Ecto neural progenitor cell (in vitro differentiated cells): ENCODE data around the gene BUD13.
A peak's percentile ranks its signal among the peaks of the same experiment; 100 is the strongest.

ENCODE experiments used
- DNase-seq: peaks from one replicate; pipeline ENCODE4 v3.0.0-alpha.2; 2018; ENCODE audit warnings: low spot score

Gene BUD13

DNA sequence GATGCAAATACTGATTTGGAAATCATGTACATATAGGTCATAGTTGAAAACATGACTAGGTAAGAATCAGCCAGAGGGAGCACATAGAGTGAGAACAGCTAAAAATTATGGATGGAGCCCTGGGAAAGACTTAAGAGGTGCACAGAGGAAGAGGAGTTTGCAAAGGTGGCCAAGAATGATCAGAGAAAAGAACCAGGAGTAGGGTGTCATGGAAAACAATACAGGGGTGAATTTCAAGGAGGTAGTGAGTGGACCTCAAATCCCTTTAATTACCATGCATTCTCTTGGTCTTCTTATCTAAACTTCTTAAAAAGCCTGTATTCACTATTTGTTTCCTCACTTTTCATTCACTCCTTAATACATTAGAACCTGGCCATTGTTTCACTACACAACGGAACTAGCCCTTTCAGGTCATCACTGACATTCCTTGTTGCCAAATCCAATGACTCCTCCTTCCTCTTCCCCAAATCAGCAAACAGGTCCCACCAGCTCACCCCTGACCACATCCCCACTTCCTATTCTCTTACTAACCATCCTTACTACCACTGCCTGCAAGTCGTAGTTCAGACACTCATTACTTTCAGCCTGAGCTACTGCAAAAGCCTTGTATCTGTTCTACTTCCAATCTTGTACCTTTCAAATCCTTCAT, 22.6 kb downstream of the BUD13 start:
- no peak for DNase-seq

DNA sequence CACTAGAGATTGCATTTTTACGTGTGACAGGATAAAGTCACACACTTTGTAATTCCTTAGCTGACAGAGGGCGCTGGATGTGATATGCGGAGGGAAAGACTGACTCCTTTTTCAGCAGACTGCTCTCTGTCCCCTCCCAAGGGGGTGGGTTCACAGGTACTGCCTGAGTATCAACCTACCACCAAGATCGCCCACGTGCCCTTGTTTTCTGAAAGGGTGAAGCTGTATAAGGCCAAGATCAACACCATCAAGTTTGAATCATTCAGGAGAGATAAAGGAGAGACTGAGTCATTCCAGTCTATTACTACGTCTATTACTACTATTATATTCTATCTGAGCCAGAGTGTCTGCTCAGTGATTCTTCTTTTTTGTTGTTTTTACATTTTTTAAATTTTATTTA, 30.7 kb downstream of the BUD13 start:
- no peak for DNase-seq

GRCh38 chr11:116740741-116741140, 32.0 kb downstream of the BUD13 start:
- DNase-seq: no peak

- no peak for DNase-seq
These were observed 33.8 kb downstream of the BUD13 start for GRCh38 chr11:116738975-116739374.

DNA sequence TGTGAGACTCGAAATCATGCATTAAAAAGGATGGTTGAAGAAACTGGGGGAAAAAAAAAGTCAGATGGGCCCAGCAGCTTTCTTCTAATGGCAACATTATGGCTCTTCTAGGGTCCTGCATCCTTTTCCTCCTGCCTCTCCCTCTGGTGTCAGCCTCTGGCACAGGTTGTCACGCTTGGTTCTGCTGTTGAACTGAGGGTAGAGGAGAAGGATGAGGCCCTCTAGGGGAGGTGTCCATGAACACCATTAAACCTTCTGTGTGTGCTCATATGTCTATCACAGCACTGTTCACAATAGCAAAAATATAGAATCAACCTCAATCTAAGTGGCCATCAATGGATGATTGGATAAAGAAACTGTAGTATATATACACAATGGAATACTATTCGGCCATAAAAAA, 36.0 kb downstream of the BUD13 start:
- DNase-seq: no peak

DNA sequence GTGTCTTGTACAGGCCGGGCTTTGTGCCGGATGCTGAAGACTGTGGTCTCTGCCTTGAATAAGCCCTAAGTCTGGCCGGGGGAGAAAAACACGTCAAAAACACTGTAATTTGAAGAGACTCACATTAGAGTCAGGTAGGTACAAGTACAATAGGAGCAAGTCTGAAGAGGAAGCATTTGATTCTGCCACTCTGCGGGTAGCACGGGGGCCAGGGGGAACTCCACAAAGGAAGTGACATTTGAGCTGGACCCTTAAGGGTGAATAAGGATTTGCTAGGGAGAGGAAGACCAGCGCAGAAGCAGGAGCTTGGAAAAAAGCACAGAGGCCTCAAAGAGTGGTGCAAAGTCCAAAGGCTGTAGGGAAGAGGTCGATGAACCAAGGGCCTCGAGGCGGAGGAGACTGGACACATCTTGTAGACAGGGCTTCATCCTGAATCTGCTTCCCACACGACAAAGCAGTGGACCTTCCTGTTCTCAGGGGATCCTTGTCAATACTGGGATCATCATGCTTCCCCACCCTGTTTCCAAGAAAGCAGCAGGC, 38.7 kb downstream of the BUD13 start:
- DNase-seq: peak; percentile 33

DNA sequence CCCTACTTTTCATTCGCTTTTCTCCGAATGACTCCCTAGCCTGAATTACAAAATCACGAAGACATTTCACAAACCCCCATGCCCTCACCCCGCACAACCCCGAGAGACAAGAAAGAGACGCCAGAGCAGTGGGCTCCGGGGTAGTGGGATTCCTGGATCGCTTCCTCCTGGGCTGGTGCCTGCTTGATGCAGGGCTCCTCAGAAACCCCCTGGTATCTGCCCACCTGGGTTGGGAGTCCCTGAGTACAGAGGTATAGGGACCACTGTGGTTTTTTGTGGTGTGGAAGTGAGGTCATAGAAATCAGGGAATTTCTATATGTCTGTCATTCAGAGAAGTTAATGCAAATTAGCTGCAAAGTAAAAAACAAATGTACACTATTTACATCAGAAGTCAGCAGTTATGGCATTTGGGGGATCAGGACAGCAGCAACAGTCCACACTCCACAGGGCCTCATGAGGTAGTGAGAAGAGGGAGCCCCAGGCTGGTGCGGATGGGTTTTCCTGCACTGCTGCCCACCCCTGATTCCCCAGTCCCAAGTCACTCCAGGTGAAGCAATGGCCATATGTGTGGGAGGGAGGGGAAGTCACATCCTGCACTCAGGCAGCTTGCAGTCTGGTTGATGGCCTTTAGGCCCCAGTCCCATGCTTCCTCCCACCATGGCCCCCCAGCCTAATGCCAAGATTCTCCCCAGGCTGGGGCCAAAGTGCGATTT, 39.6 kb downstream of the BUD13 start:
- DNase-seq: peak; percentile 33

DNA sequence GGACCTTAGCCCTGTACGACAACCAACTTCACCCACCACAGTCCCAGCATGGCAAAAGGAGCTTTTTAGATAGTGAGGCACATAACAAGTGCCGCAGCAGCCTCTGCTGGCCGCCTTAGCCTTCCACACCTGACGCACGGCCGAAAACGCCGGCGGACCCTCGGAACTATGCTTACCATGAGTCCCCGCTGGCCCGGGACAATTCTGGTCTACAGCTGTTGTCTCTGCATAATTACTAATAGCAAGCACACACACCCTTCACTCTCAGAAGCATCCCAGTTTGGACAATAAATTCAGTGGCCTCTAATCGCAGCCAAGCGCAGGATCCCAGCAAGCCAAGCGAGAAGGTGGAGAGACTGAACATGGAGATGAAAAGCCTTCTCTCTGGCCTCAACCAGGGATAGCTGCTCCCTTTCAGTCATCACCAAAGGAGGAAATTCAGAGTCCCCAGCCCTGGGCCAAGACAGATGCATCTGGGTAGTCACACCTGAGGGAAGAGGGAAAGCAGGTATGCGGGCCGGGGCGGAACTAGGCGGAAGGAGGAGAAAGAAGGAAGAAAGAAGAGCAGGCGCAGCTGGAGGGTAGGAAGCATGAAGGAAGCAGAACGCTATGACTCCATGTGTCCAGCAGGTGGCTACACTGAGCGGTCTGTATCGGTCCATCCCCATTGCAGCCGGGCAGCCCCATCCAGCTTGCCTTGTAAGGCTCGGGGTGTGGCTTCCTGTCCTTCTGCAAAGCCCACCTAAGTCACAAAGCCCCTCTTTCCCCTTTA, 40.3 kb downstream of the BUD13 start:
- DNase-seq: peak; percentile 79

GRCh38 chr11:116731821-116732220, 41.0 kb downstream of the BUD13 start:
- DNase-seq: peak; percentile 45

DNA sequence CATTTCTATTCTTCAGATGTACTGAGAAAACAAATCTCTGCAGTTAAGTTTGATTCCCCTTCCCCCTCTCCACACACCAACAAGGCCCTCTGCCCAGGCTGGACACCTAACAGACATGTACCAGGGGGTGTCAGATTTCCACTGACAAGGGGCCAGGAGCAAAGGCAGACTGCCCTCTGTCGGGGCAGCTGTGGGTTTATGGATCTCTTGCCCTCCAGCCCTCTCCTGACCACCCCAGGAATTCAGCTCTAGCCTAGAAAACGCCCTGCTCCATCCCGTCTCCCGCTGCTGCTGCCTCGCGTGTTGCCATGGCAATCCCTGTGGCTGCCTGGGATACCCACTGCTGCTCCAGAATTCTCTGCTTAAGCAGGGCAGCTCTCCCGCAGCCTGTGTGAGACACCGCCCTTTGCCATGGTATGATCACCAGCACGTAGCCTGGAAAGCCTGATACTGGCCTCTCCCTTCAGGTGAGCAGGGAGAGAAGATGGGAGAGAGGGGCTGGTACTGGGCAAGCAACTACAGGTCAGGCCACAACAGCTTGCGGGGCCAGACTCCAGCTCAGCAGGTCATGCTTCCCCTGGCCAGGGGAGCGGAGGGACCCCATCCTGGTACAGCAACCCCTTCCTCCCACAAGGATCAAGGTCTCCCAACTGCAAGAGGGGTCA, 41.6 kb downstream of the BUD13 start:
- peak; percentile 85 for DNase-seq

DNA sequence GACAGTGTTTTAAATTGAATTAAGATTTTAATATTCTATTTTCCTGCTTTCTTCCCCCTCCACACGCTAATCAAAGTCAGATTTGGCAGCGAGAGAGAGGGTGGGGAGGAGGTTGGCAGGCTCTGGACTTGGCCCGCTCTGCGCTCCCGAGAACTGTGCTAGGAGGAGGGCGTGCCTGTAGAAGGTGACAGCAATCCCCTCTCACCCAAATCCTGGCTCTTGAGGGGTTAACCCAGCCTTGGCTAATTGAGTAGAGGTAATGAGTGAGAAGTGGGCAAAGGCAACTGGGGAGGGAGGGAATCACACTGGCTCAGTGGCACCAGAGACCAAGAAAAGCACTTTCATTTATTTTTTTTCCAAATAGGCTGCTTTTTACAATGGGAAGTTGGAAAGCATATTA, 42.2 kb downstream of the BUD13 start:
- peak; percentile 31 for DNase-seq

DNA sequence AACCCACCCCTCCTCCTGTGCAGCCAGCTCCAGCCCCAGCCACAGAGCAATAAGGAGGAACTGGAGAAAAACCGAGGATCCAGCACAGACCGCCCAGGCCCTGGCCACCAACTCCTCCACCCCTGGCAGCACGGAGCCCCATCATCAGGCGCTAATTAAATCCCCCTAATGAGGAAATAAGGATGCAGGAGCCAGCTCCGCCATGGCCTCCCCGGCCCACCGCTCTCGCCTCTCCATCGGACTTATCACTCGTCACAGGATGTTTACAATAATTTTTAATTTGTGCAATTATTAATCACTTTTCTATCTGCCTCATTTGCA, 42.6 kb downstream of the BUD13 start:
- DNase-seq: peak; percentile 40

GRCh38 chr11:116729501-116730240, 43.1 kb downstream of the BUD13 start:
- no peak for DNase-seq

- DNase-seq: no peak
These were observed 44.8 kb downstream of the BUD13 start for GRCh38 chr11:116727990-116728389.

DNA sequence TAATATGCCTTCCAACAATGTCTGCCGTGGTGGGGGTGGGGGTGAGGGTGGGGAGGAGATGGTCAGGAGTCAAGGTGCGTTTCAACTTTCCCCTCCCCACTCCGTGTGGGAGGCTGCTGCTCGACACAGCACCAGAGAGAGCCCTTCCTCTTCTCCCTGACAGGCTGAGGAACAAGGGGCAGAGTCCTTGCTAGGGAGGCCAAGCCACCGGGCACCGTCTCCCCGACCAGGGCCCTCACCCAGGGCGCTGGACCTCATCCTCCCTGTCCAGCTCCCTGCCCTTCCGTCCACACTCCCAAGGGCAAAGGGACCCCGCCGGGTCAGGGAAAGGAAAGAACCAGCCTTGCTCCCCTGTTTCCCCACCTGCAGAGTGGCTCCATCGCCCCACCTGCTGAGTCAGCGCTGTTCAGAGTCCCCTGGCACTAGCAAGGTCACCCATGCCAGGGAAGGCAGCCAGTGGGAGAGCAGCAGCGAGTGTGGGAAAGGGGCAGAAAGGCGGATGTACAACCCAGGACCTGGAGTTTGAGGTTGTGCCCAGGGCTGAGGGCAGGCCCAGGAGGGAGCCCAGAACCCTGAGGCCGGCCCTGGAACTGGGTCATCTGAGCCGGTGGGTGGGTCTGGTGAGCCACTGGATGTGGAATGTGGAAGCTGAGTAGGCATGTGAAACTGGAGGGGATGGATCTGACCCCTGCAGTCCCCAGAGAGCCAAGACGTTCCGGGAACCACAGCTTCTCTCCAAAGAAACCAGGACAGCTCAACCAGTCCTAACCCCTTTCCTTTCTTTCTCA, 47.2 kb downstream of the BUD13 start:
- DNase-seq: no peak

DNA sequence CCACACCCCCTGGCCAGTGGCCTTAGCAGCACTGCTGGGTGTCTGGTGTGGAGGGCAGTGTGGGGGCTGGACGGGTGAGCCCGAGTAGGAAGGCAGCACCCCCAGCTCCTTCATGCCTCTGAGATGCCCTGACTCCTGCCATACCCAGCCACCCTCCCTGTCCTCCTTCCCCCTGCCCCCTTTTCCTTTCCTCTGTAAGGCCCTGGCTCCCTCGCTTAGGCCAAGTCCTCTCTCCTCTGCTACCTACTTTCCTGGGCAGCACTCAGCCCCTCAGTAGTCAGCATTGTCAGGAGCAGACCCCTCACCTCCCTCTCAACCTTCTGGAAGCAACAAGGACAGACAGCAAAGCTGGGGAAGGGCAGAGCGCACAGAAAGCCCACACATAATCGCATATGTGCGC, 48.0 kb downstream of the BUD13 start:
- DNase-seq: no peak

- DNase-seq: no peak
These were observed 49.3 kb downstream of the BUD13 start for GRCh38 chr11:116723511-116723910.

DNA sequence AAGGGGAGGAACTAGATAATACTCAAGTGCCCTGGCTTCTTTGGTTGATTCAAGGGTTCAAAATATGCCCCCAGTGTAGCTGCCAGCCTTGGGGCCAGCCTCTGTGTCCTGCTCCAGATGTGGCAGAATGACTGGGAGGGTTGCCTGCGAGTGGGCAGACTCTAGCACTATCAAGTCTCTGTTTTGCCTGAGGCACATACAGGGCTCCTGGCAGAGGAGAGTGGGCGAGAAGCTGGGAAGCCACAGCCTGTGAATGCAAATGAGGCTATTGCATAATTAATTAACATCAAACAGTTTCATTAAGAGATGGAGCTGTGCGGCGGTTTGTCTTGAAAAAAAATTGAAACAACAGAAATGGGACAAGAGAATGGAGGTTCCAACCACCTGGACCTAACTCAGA, 50.8 kb downstream of the BUD13 start:
- DNase-seq: no peak

DNA sequence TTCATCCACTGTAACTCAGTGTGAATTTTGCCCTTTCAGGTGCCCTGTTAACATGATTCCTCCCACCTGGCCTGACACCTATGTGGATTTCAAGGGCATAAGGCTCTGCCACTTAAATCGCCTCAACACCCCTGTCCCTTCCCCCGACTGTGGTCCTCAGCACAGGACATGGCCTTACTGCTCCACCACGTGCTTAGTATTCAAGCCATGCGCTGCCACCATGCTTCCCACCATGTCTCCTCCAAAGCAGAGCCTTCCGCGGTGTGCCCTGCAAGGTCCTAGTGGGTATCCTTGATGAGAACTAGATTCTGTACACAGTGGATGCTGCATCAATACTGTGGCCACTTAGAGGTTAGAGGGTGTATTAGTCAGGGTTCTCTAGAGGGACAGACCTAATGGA, 51.9 kb downstream of the BUD13 start:
- no peak for DNase-seq

- DNase-seq: no peak
These were observed 53.8 kb downstream of the BUD13 start for GRCh38 chr11:116718955-116719501.

DNA sequence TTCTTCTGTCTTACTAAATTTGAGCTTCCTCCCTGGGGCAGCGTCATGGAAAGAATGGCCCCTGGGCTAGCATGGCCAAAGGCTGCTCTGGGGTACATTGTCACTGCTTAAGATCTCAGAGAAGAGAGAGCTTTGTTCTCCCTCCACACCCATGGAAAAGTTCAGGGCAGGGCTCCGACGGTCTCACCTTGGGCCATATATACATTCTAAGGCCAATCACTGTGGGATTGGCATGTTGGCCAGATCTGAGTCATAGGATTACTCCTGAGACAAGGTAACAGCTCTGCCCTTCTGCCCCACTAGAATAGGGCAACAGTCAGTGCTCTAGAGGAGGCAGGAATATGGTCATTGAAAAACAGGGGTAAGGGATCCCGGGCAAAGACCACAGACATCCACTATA, 56.2 kb downstream of the BUD13 start:
- DNase-seq: no peak
